HEK293 (cell line): ENCODE measurements around the gene IMP3.
A peak's percentile ranks its signal among the peaks of the same experiment; 100 is the strongest.

ENCODE experiments used
- CTCF ChIA-PET: fragments of 350-600 bp; formaldehyde crosslinking; extraction: SDS; loops from one replicate; lab custom pipeline; 2021; ENCODE audit warnings: antibody characterized with exemption; lab: Yijun Ruan, JAX
- POLR2A ChIA-PET: fragments of 300-600 bp; formaldehyde crosslinking; extraction: SDS; loops from one replicate; lab custom pipeline; 2020; ENCODE audit warnings: antibody characterized with exemption, inconsistent platforms; lab: Yijun Ruan, JAX
- H3K27ac ChIP-seq: fragments of 200-500 bp; sonication (Bioruptor generic); 2 replicates; pipeline ENCODE4 v1.5.1; 2014; ENCODE audit warnings: low read depth, low read length, control low read depth, inconsistent platforms; ENCODE audit errors: extremely low read depth
- H3K36me3 ChIP-seq, 2 experiments: fragments of 200-500 bp in 1 of 2; sonication (Bioruptor generic) in 1 of 2; 1 replicate in 1 of 2; 2 replicates in 1 of 2; pipeline ENCODE4 v1.5.1; 2014 to 2017; ENCODE audit warnings: inconsistent platforms in 2 of 2, low read length in 2 of 2; ENCODE audit not compliant: control insufficient read depth in 2 of 2, insufficient read depth in 1 of 2
- H3K4me1 ChIP-seq: fragments of 200-500 bp; sonication (Bioruptor generic); 2 replicates; pipeline ENCODE4 v1.5.1; 2014; ENCODE audit warnings: mild to moderate bottlenecking, low read length, inconsistent platforms; ENCODE audit not compliant: control insufficient read depth, insufficient read depth
- H3K4me3 ChIP-seq: 2 replicates; pipeline ENCODE4 v1.5.1; 2011; ENCODE audit warnings: low read depth, mild to moderate bottlenecking, control low read depth, low read length, moderate library complexity
- H3K9me3 ChIP-seq: fragments of 200-500 bp; sonication (Bioruptor generic); 2 replicates; pipeline ENCODE4 v1.5.1; 2014; ENCODE audit warnings: low read depth, low read length, inconsistent platforms; ENCODE audit not compliant: control insufficient read depth, insufficient read depth
- ATF2 ChIP-seq: fragments of 450-650 bp; formaldehyde crosslinking; IDR thresholded peaks from 2 replicates; pipeline ENCODE4 v1.5.1; 2016; ENCODE audit warnings: missing biosample characterization, missing genetic modification characterization, low read depth
- GLI4 ChIP-seq: fragments of 450-650 bp; formaldehyde crosslinking; IDR thresholded peaks from 2 replicates; pipeline ENCODE4 v1.5.1; 2016; ENCODE audit warnings: missing biosample characterization, missing genetic modification characterization
- KLF16 ChIP-seq: fragments of 450-650 bp; formaldehyde crosslinking; IDR thresholded peaks from 2 replicates; pipeline ENCODE4 v1.5.1; 2017; ENCODE audit warnings: missing biosample characterization, missing genetic modification characterization
- RBAK ChIP-seq: fragments of 450-650 bp; formaldehyde crosslinking; IDR thresholded peaks from 2 replicates; pipeline ENCODE4 v1.5.1; 2016; ENCODE audit warnings: missing biosample characterization, missing genetic modification characterization
- SP2 ChIP-seq: fragments of 450-650 bp; formaldehyde crosslinking; IDR thresholded peaks from 2 replicates; pipeline ENCODE4 v1.5.1; 2016; ENCODE audit warnings: missing biosample characterization, missing genetic modification characterization
- SP3 ChIP-seq: fragments of 450-650 bp; formaldehyde crosslinking; IDR thresholded peaks from 2 replicates; pipeline ENCODE4 v1.5.1; 2016; ENCODE audit warnings: missing biosample characterization, missing genetic modification characterization
- TRIM28 ChIP-seq: IDR thresholded peaks from 2 replicates; pipeline ENCODE4 v1.6.1; 2011; ENCODE audit warnings: low read length, control low read depth, borderline replicate concordance
- ZBTB7A ChIP-seq: fragments of 450-650 bp; formaldehyde crosslinking; IDR thresholded peaks from 2 replicates; pipeline ENCODE4 v1.5.1; 2016; ENCODE audit warnings: low read depth, missing biosample characterization, missing genetic modification characterization
- ZFP3 ChIP-seq: fragments of 450-650 bp; formaldehyde crosslinking; IDR thresholded peaks from 2 replicates; pipeline ENCODE4 v1.5.1; 2016; ENCODE audit warnings: low read depth, missing biosample characterization, missing genetic modification characterization
- ZFP37 ChIP-seq: fragments of 450-650 bp; formaldehyde crosslinking; IDR thresholded peaks from 2 replicates; pipeline ENCODE4 v1.5.1; 2016; ENCODE audit warnings: missing biosample characterization, missing genetic modification characterization
- ZNF18 ChIP-seq: fragments of 450-650 bp; formaldehyde crosslinking; IDR thresholded peaks from 2 replicates; pipeline ENCODE4 v1.5.1; 2016; ENCODE audit warnings: missing biosample characterization, missing genetic modification characterization
- ZNF184 ChIP-seq: fragments of 450-650 bp; IDR thresholded peaks from 2 replicates; pipeline ENCODE4 v1.5.1; 2018; ENCODE audit warnings: missing biosample characterization, mild to moderate bottlenecking, missing genetic modification characterization
- ZNF214 ChIP-seq: fragments of 450-650 bp; formaldehyde crosslinking; IDR thresholded peaks from 2 replicates; pipeline ENCODE4 v1.5.1; 2017; ENCODE audit warnings: missing biosample characterization, mild to moderate bottlenecking, missing genetic modification characterization, borderline replicate concordance
- ZNF24 ChIP-seq: fragments of 450-650 bp; formaldehyde crosslinking; IDR thresholded peaks from 2 replicates; pipeline ENCODE4 v1.5.1; 2016; ENCODE audit warnings: missing biosample characterization, missing genetic modification characterization
- ZNF354C ChIP-seq: fragments of 450-650 bp; formaldehyde crosslinking; IDR thresholded peaks from 2 replicates; pipeline ENCODE4 v1.5.1; 2016; ENCODE audit warnings: missing biosample characterization, missing genetic modification characterization, low read depth, borderline replicate concordance
- ZNF37A ChIP-seq: fragments of 450-650 bp; IDR thresholded peaks from 2 replicates; pipeline ENCODE4 v1.5.1; 2018; ENCODE audit warnings: missing biosample characterization, missing genetic modification characterization
- ZNF416 ChIP-seq: fragments of 450-650 bp; formaldehyde crosslinking; IDR thresholded peaks from 2 replicates; pipeline ENCODE4 v1.5.1; 2016; ENCODE audit warnings: missing biosample characterization, missing genetic modification characterization
- ZNF449 ChIP-seq: fragments of 450-650 bp; formaldehyde crosslinking; IDR thresholded peaks from 2 replicates; pipeline ENCODE4 v1.5.1; 2017; ENCODE audit warnings: missing biosample characterization, mild to moderate bottlenecking, missing genetic modification characterization, moderate library complexity
- ZNF48 ChIP-seq: fragments of 450-650 bp; formaldehyde crosslinking; IDR thresholded peaks from 2 replicates; pipeline ENCODE4 v1.5.1; 2016; ENCODE audit warnings: missing biosample characterization, missing genetic modification characterization
- ZNF513 ChIP-seq: fragments of 450-650 bp; IDR thresholded peaks from 2 replicates; pipeline ENCODE4 v1.5.1; 2018; ENCODE audit warnings: missing biosample characterization, missing genetic modification characterization
- ZNF529 ChIP-seq: fragments of 450-650 bp; formaldehyde crosslinking; IDR thresholded peaks from 2 replicates; pipeline ENCODE4 v1.5.1; 2017; ENCODE audit warnings: missing genetic modification characterization, missing biosample characterization; ENCODE audit not compliant: insufficient replicate concordance
- ZNF558 ChIP-seq: fragments of 450-650 bp; formaldehyde crosslinking; IDR thresholded peaks from 2 replicates; pipeline ENCODE4 v1.5.1; 2016; ENCODE audit warnings: missing biosample characterization, missing genetic modification characterization
- ZNF580 ChIP-seq: fragments of 450-650 bp; formaldehyde crosslinking; IDR thresholded peaks from 2 replicates; pipeline ENCODE4 v1.5.1; 2016; ENCODE audit warnings: missing biosample characterization, missing genetic modification characterization
- ZNF585B ChIP-seq: fragments of 450-650 bp; formaldehyde crosslinking; IDR thresholded peaks from 2 replicates; pipeline ENCODE4 v1.5.1; 2016; ENCODE audit warnings: missing biosample characterization, missing genetic modification characterization
- ZNF596 ChIP-seq: fragments of 450-650 bp; IDR thresholded peaks from 2 replicates; pipeline ENCODE4 v1.5.0; 2018; ENCODE audit warnings: missing biosample characterization, mild to moderate bottlenecking, missing genetic modification characterization, moderate library complexity
- ZNF600 ChIP-seq: fragments of 450-650 bp; formaldehyde crosslinking; IDR thresholded peaks from 2 replicates; pipeline ENCODE4 v1.5.1; 2016; ENCODE audit warnings: missing biosample characterization, missing genetic modification characterization
- ZNF626 ChIP-seq: fragments of 450-650 bp; sonication (Bioruptor Pico); formaldehyde crosslinking; IDR thresholded peaks from 2 replicates; pipeline ENCODE4 v1.5.1; 2018; ENCODE audit warnings: missing biosample characterization, missing genetic modification characterization, inconsistent platforms
- ZNF768 ChIP-seq: fragments of 450-650 bp; formaldehyde crosslinking; IDR thresholded peaks from 2 replicates; pipeline ENCODE4 v1.5.1; 2018; ENCODE audit warnings: missing biosample characterization, mild to moderate bottlenecking, missing genetic modification characterization
- ZNF785 ChIP-seq: fragments of 450-650 bp; formaldehyde crosslinking; IDR thresholded peaks from 2 replicates; pipeline ENCODE4 v1.5.1; 2016; ENCODE audit warnings: missing biosample characterization, missing genetic modification characterization
- ZSCAN23 ChIP-seq: fragments of 450-650 bp; formaldehyde crosslinking; IDR thresholded peaks from 2 replicates; pipeline ENCODE4 v1.5.1; 2016; ENCODE audit warnings: missing biosample characterization, missing genetic modification characterization
- ZSCAN4 ChIP-seq: fragments of 450-650 bp; formaldehyde crosslinking; IDR thresholded peaks from 2 replicates; pipeline ENCODE4 v1.5.1; 2017; ENCODE audit warnings: missing biosample characterization, missing genetic modification characterization

The IMP3 gene

GRCh38 chr15:75666823-75667501 lies 26.9 kb upstream of the IMP3 start (continued):
- TF ChIP-seq ZFP37 (0 out of 2 replicates have a peak, but pooled peaks have one; percentile 70), ZNF48 (tag by site-specific recombination) (no peak), ZNF580 (tag by site-specific recombination) (no peak), ZNF768 (tag by site-specific recombination) (no peak), ZNF626 (tag by site-specific recombination) (no peak), TRIM28 (no peak), ZNF37A (no peak), GLI4 (tag by site-specific recombination) (no peak), ZNF354C (tag by site-specific recombination) (no peak), RBAK (tag by site-specific recombination) (no peak), ZNF596 (no peak), ATF2 (no peak), ZNF558 (tag by site-specific recombination) (no peak), ZSCAN23 (tag by site-specific recombination) (no peak), ZNF449 (no peak), ZNF18 (tag by site-specific recombination) (no peak), ZNF184 (no peak), ZNF416 (tag by site-specific recombination) (no peak), ZNF214 (tag by site-specific recombination) (no peak)

GRCh38 chr15:75663931-75664421 lies 24.0 kb upstream of the IMP3 start:
- Histone ChIP-seq H3K36me3 (peaks cover 0 to 3% of the 10 kb centered on the region in 2 experiments; a peak in 1 of 3 replicates), H3K9me3 (no peaks in the 10 kb centered on the region), H3K4me1 (no peaks in the 10 kb centered on the region), H3K4me3 (no peak overlapping the region), H3K27ac (no peak overlapping the region)
- ChIA-PET CTCF (interaction anchor here (1.2 kb wide), 1 partner anchor 17 kb away, joined by 5 read pairs; no protein-coding TSS in a partner anchor), POLR2A (interaction anchor here (0.6 to 1.3 kb wide), 2 partner anchors 17 to 24 kb away, joined by 3 to 7 read pairs; partner anchors contain the start of genes IMP3 and SNX33)
- TF ChIP-seq ZNF513 (tag by site-specific recombination) (no peak), KLF16 (tag by site-specific recombination) (no peak), ZNF785 (tag by site-specific recombination) (no peak), ZBTB7A (tag by site-specific recombination) (no peak), SP2 (no peak), ZFP3 (tag by site-specific recombination) (no peak), SP3 (tag by site-specific recombination) (no peak), ZNF529 (no peak), ZSCAN4 (tag by site-specific recombination) (no peak), ZNF600 (no peak), ZNF24 (tag by site-specific recombination) (no peak), ZNF585B (no peak)
